AML-193 (cell line): Measurements from ENCODE around the gene PSMD5.
A peak's percentile ranks its signal among the peaks of the same experiment; 100 is the strongest.

Experiments
- DNase-seq, 2 experiments: peaks; one replicate each; lab custom pipeline; 2025; lab: John Stamatoyannopoulos, UW

The PSMD5 gene

GRCh38 chr9:120875195-120875565 is 32.5 kb upstream of the PSMD5 start:
- no peak for DNase-seq

DNA sequence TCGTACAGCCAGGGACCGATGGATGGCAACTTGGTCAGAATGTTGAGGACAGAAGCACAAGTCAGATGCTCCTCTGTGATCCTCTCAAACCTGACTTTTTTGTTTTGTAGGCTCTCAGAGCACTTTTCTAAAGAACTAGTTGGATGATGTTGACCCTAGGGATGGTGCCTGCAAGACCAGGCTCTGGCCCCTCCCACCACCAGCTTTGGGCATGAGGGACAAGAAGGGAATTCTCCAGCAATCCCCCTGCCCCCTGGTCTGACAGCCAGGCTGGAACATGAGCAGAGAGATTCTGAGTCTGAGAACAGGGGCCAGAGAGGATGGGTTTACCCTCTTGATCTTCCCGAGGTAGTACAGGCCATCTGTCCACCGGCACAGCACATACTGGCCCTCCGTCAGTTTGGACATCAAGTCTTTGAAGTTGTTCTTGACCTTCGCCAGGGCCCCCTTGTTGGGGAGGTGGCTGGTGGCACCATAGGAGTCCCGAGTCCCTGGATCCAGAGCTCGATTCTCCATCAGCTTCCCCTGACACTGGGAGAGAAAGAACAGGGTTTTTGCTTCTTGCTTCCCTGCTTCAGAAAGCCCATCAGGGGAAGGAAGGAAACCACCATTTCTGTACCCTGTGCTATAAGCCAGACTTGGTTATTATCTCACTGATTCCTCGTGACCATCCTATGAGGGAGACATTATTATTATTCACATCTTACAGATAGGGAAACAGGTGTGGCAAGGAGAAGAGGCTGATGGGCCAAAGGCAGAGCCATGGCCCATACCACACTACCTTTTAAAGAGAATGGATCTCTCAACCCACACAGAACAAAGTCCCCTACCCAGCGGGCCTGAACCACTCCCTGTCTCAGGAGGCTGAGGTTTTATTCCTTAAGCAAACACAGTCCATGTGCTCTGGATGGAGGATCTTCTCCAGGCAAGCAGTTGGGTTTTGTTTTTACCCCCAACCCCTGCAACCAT is 31.8 kb upstream of the PSMD5 start:
- DNase-seq, result no peak

GRCh38 chr9:120873512-120873911 is 30.8 kb upstream of the PSMD5 start:
- no peak for DNase-seq

GRCh38 chr9:120872791-120873502 is 30.2 kb upstream of the PSMD5 start:
- DNase-seq, result no peak

- no peak for DNase-seq
Observed at GRCh38 chr9:120870206-120870605, 27.5 kb upstream of the PSMD5 start.

DNA sequence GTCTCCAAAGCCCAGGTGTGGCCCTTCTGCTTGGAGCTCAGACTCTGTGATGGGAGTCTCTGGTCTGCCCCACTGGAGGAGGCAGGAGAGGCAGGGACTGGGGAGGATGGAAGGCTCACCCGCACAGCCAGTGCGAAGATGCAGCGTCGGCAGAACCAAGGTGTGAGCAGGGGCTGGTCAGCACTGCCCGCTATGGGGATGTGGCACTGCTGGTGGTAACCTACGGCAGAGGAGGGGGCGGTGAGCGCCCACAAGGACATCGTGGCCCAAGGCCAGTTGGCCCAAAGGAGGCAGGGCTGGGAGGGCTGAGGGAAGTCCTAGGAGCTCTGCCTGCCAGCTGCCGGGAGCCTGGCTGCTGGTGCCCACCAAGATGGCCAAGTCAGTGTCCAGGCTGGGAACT is 27.0 kb upstream of the PSMD5 start:
- no peak for DNase-seq

GRCh38 chr9:120869360-120869687 is 26.6 kb upstream of the PSMD5 start:
- no peak for DNase-seq

DNA sequence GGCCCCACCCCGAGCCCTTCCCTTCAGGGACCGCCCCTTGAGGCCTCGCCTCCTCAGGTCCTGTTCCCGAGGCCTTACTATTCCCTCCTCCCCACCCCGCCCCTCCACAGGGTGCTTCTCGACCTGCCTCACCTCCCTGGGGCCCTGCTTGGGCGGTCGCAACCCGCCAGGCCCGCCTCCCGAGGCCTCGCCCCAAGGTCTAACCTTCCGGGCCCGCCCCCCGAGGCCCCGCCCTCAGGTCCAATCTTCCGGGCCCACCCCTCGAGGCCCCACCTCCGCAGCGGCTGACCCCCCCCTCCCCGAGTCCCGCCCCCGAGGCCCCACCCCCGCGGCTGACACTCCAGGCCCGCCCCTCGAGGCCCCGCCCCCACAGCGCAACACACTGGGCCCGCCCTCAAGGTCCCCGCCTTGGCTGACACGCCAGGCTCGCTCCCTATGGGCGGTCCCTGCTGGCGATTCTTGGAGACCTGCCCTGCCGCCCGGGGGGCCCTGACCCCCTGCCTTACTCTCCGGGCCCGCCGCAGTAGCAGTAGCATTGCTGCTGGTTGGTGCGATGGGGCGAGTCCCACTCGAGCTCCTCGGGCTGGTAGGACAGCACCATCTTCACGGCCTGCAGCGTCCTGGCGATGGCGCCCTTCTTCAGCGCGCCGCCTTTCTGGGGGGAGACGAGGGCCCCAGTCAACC is 26.1 kb upstream of the PSMD5 start:
- peak; percentile 85 to 88 for DNase-seq

GRCh38 chr9:120868339-120868675 is 25.6 kb upstream of the PSMD5 start:
- peak; percentile 85 to 88 for DNase-seq

DNA sequence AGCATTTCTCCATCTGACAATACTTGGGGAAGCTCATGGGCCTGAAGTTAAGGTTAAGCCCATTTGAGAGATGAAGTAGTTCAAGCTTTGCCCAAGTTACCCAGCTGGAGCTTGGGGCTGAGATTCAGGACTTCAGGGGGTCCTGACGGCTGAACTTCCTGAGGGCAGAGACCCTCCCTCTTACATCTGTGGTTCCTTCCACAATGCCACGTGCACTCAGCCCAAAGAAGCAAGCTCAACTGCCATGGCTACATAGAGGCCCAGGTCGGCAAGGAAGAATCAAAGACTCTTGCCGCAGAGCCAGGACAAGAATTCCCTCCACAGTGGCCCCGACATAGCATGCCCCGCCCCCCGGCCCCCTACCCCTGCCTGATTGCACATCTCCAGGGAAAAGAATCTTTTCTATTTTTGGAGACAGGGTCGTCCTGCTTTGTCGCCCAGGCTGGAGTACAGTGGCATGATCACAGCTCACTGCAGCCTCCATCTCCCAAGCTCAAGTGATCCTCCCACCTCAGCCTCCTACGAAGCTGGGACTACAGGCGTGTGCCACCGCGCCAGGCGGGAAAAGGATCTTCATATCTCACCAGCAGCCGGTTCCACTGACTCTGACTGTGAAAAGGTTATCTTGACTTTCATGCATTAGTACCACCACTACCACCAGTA is 25.1 kb upstream of the PSMD5 start:
- no peak for DNase-seq

GRCh38 chr9:120866651-120867050 is 23.9 kb upstream of the PSMD5 start:
- no peak for DNase-seq

DNA sequence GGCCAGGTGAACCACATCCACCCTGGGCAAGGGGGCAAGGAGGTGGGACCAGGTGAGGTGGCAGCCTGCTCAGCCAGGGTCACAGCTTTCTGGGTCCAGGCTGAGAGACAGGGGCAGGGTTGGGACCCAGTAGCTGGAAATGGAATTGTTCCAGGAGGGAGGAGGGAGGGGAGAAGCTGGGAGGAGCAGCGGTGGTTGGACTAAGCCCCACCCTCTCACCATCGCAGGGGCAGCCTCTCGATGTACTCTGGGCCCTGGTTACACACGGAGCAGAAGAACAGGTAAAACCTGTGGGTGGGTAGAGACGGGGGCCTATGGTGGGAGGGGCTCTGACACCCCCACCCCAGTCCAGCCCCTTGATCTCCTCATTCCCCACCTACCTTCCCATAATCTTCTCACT is 23.1 kb upstream of the PSMD5 start:
- DNase-seq, result no peak

GRCh38 chr9:120865176-120865575 is 22.5 kb upstream of the PSMD5 start:
- no peak for DNase-seq

GRCh38 chr9:120864719-120865118 is 22.0 kb upstream of the PSMD5 start:
- no peak for DNase-seq

DNA sequence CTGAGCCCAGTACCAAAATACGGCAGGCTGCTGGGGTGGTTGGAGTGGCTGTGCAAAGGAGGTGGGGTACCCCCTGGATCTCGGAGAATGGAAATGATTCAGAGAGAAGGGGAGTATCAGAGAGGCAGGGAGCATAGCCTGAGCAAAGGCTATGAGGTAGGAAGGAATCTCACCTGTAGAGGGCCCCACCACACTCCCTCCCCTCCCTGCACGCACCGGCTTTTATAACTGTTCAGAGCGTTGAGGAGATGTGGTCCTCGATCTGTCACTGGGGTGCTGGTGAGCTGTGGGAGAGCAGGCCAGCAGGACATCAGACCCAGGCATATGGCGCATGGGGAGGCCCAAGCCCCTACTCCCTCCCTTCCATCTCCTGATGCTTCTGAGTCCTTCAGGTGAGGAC is 21.1 kb upstream of the PSMD5 start:
- DNase-seq, result no peak

- no peak for DNase-seq
Observed at GRCh38 chr9:120862452-120862851, 19.7 kb upstream of the PSMD5 start.

GRCh38 chr9:120861935-120862334 is 19.2 kb upstream of the PSMD5 start:
- DNase-seq, result no peak

DNA sequence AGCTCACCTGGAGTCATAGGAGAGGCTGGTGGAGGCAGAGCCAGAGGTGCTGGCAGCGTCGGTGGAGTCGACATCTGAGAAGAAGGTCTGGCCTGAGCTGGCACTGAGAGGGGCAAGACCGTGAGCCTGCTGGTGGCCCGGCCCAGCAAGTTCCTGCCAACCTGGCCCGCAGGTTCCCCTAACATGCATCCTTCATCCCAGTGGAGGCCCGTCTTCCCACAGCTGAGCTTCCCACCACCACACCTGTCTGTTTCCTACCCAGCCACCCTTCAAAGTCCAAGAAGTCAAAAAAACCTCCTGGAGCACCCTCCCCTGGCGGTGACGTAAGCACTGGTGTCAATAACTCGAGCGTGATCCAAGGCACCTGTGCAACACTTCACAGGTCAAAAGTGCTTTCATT is 17.4 kb upstream of the PSMD5 start:
- no peak for DNase-seq

GRCh38 chr9:120859361-120859760 is 16.6 kb upstream of the PSMD5 start:
- DNase-seq, result no peak

DNA sequence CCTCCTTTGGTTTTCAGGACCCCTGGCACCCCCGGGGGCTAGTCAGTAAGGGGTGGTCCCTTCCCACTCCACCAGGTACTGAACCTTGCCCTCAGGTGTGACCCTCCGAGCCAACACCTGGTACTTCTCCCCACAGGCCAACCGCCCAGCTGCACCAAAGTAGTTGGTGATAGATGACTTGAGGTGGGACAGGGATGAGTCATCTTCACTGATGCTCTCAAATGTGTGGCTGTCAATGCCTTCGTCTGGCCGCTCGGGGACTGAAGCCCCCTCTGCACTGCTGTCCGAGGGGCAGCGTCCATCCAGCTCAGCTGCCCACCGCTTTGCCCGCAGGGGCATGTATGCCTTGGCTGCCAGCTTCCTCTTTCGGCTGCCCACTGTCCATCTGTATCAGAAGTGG is 15.2 kb upstream of the PSMD5 start:
- no peak for DNase-seq

DNA sequence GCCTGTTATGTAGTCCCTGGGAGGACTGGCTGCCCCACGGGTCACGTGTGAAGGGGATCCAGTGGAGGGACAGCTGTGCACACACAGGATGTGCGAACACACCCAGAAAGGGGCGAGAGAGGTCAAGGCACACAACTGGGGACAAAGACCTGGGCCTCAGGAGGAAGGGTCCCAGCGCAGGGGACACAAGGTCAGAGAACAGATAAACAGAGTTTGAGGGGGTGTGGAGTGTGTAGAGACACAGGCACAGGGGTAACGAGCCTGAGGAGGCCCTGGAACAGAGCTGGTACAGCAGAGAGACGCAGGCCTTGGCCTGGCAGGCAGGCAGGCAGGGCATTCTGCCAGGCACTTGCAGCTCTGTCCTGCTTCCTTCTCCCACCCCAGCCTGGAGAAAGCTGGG is 14.8 kb upstream of the PSMD5 start:
- no peak for DNase-seq

- no peak for DNase-seq
Observed at GRCh38 chr9:120856700-120857099, 14.0 kb upstream of the PSMD5 start.
